Hypothalamus (tissue), 51 donors: ENCODE measurements around the gene KIF21B.

Experiments
- DNase-seq, 51 donors: peaks; one replicate each; lab custom pipeline; 2025; lab: John Stamatoyannopoulos, UW

The KIF21B gene

GRCh38 chr1:201021630-201022492 lies 1.7 kb downstream of the KIF21B start:
- DNase-seq = no peak

GRCh38 chr1:201020721-201021629 lies 2.5 kb downstream of the KIF21B start:
- peak in 22 of 51 donors; percentile 20 to 68 (median 48) for DNase-seq

GRCh38 chr1:201020040-201020591 lies 3.4 kb downstream of the KIF21B start:
- no peak for DNase-seq

GRCh38 chr1:201019321-201019977 lies 4.1 kb downstream of the KIF21B start:
- peak in 6 of 51 donors; percentile 13 to 34 (median 26) for DNase-seq

GRCh38 chr1:201017828-201018163 lies 5.7 kb downstream of the KIF21B start:
- no peak for DNase-seq

- DNase-seq = peak in 12 of 51 donors; percentile 20 to 56 (median 34)
Observed at GRCh38 chr1:201016943-201017827, 6.3 kb downstream of the KIF21B start.

- peak in 32 of 51 donors; percentile 21 to 78 (median 56) for DNase-seq
Observed at GRCh38 chr1:201016211-201016651, 7.3 kb downstream of the KIF21B start.

DNA sequence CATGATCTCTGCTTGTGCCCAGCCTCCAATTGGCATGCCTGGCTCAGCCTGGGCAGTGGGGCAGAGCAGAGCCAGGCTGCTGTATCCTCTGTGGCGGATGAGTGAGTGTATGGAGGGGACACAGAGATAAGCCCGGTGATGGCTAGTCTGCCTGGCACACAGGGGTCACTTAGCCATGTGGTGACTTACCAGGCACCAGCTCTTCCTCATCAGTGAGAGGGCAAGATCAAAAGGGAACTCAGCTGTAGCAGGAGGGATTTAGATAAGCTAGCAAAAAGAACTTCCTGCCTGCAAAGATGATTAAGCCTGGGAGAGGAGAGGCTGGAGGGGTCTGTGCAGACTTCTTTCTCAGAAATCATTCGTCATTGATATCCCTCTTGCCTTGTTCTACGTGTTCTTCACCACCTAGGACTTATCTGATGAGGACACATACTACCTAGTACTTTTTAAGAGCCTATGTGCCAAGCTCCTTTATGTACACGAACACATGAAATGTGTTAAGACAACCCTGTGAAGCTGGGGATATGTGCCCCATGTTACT lies 7.9 kb downstream of the KIF21B start:
- peak in 3 of 51 donors; percentile 19 to 63 (median 31) for DNase-seq

- DNase-seq = no peak
Observed at GRCh38 chr1:201014816-201015200, 8.7 kb downstream of the KIF21B start.

DNA sequence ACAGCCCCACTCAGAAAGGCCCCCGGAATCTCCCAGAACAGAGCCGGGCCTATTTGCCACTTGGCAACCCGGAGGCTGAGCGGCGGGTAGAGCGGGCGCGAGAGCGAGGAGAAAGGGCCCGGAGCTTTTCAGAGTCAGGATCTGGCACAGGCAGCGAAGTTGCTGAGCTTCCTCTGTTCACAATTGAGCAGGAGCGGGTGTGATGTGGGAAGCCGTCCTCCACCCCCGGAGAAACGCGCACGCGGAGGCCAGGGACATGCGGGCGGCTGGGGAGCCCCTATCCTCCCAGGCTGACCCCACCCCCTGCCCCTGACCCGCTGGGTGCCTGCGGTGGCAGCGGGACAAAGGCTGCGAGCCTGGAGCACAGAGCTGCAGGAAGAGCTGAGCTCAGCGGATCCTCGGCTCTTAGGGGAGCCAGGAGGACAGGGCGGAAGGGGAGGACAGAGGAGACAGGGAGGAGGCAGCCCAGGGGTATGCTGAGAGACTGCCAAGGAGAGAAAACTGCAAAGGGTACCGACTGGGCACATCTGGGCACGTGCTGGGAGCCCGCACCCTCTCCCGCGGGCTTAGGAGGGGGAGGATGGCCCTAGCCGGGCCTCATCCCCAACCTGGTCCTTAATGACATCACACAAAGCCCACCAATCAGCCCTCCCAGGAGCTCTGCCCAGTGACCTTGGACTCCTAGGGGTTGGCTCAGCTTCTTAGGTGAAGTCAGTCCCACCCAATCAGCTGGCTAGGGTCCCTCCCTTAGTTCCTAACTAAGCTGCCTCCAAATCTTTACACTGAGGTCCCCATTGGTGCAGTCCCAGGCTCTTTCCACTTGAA lies 9.3 kb downstream of the KIF21B start:
- peak in 42 of 51 donors; percentile 14 to 84 (median 62) for DNase-seq

GRCh38 chr1:201013031-201013485 lies 10.5 kb downstream of the KIF21B start:
- no peak for DNase-seq

- DNase-seq = no peak
Observed at GRCh38 chr1:201011616-201012015, 11.9 kb downstream of the KIF21B start.

DNA sequence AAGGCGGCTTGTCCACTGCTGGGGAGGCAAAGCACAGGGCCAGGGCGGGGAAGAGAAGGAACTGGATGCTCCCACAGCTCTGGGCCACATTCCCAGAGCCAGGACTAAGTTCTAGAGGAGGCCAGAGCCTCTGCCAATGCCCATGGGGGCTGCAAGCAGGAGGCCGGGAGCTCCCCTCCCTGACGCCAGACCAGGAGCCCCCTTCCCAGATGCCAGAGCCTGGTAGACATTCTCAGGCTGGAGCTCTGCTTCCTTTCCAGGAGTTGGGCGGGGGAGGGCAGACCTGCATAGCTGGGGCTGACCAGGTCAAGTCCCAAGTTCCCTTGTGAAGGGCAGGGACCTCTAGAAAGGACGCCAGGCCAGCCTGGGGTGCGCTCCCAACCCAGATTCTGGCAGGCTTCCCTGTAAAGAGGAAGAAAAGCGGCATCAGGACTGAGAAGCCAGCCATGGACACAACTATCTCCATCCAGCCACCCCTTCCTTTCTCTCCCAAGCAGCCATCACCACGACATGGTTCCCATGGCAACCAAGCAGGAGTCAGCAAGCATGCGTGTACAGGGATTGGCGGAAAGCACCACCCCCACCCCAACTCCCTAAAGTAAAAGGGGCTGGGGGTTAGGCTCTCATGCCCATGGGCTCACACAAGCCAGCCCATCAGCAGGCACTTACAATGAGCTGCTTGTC lies 13.4 kb downstream of the KIF21B start:
- DNase-seq = peak in 34 of 51 donors; percentile 13 to 81 (median 60)

DNA sequence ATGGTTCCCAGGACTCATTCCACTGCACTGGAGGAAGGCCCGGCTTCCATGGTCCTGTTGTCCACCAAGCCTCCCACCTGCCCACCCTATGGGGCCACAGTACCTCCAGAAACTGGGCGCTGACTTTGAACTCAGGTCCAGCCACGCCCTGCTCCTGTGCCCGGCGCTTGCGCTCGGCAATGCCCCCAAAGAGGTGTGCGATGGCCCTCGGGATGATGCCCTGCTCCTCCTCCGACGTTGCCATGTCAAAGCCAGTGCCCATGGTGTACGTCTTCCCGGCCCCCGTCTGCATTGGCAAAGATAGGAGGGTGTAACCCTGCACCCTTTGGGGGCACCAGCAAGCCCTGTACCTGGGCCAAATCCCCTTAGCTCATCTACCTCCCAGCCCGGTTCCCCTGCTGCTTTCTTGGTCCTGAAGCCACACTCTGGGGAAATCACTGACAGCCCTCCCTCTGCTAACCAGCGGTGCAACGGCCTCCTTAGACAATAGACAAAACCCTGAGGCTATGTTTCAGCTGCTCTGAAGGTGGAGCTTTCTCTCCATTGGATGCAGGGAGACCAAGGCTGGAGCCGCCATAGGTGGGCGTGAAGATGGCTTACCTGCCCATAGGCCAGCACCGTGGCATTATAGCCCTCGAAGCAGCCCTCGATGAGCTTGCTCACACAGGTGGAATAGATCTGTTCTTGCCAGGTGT lies 14.7 kb downstream of the KIF21B start:
- DNase-seq = no peak

DNA sequence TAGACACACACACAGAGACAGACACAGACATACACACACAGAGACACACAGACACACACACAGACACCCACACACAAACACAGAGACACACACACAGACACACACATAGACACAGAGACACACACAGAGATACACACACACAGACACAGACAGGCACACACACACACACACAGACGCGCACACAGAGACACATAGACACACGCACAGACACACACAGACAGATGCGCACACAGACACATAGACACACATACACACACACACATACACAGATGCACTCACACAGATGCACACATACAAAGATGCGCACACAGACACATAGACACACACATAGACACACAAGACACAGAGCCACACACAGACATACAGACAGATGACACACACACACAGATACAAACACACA lies 16.0 kb downstream of the KIF21B start:
- DNase-seq = no peak

- DNase-seq = no peak
Observed at GRCh38 chr1:201006450-201006849, 17.1 kb downstream of the KIF21B start.

DNA sequence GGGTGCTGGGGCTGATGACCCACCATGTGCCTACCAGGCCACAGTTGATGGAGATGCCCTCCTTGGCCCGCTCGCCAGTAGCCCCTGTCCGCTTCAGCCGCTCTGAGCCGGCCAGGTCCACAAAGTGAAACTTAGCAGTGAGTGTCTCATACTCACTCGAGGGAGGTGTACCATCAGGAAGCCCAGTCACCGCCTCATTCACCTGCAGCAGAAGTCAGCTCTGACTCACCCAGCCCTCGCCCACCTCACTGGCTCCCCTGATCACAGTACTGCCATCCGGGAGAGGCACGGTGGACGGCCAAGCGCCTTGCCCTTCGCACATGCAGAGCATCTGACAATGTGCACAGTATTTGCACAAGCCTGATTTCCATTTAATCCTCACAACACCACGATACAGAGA lies 18.8 kb downstream of the KIF21B start:
- DNase-seq = no peak
